Natural killer cell (primary cell): ENCODE results near the gene DGCR6L. TPM values are rescaled to one million over a fixed set of nuclear protein-coding genes. Genes with fewer than 3 reads are reported as not detected.
"Not testable (repeated sequence)": the region's sequence is repeated elsewhere in the genome, so short reads cannot be mapped to it uniquely, and the experiment has no call there.

ENCODE experiments used
- ATAC-seq, 3 donors: fragments of 150-1000 bp in 2 of 3; fragments of 200-7000 bp in 1 of 3; cut with Tn5 transposase; 1 replicate in 1 of 3; 2 replicates in 2 of 3; pipeline ENCODE4 v1.10.0; 2021; ENCODE audit warnings: mild to moderate bottlenecking in 2 of 3, moderate library complexity in 2 of 3
- DNase-seq, 2 donors: peaks; one replicate each; pipeline versions ENCODE4 v3.0.0 to v3.0.0-alpha.2; 2013 to 2021; ENCODE audit warnings: mixed read lengths in 1 of 2
- H3K27ac ChIP-seq: one replicate; pipeline ENCODE4 v1.5.1; 2013; ENCODE audit warnings: mild to moderate bottlenecking, low read length
- H3K27me3 ChIP-seq: one replicate; pipeline ENCODE4 v1.6.1; 2013; ENCODE audit warnings: low read length; ENCODE audit not compliant: control insufficient read depth, insufficient read depth
- H3K36me3 ChIP-seq: one replicate; pipeline ENCODE4 v1.6.1; 2013; ENCODE audit warnings: low read length; ENCODE audit not compliant: control insufficient read depth, insufficient read depth
- H3K4me1 ChIP-seq: one replicate; pipeline ENCODE4 v1.6.1; 2013; ENCODE audit warnings: low read length; ENCODE audit not compliant: control insufficient read depth, insufficient read depth
- H3K4me3 ChIP-seq: one replicate; pipeline ENCODE4 v1.5.1; 2013; ENCODE audit warnings: low read length
- H3K9me3 ChIP-seq: one replicate; pipeline ENCODE4 v1.6.1; 2013; ENCODE audit warnings: low read length; ENCODE audit not compliant: control insufficient read depth, insufficient read depth
- H3K27ac Mint-ChIP-seq, 2 donors: one replicate each; pipeline ENCODE4 v1.8.0; 2022; ENCODE audit warnings: mild to moderate bottlenecking in 2 of 2, mixed read lengths in 2 of 2, moderate library complexity in 1 of 2
- H3K27me3 Mint-ChIP-seq, 2 donors: one replicate each; pipeline ENCODE4 v1.8.0; 2022; ENCODE audit warnings: low read depth in 2 of 2, mixed read lengths in 2 of 2
- H3K36me3 Mint-ChIP-seq: one replicate; pipeline ENCODE4 v1.8.0; 2022; ENCODE audit warnings: mixed read lengths
- H3K4me1 Mint-ChIP-seq, 2 donors: one replicate each; pipeline ENCODE4 v1.8.0; 2022; ENCODE audit warnings: mixed read lengths in 2 of 2
- H3K4me3 Mint-ChIP-seq: one replicate; pipeline ENCODE4 v1.8.0; 2022; ENCODE audit warnings: mild to moderate bottlenecking, moderate library complexity, mixed read lengths
- H3K9me3 Mint-ChIP-seq, 2 donors: one replicate each; pipeline ENCODE4 v1.8.0; 2022; ENCODE audit warnings: mixed read lengths in 2 of 2
- CTCF ChIP-seq: fragments of 200-600 bp; IDR thresholded peaks from one replicate; pipeline ENCODE4 v1.8.0; 2022; ENCODE audit warnings: antibody characterized with exemption
- WGBS: methylation state at CpG from one replicate; pipeline ENCODE4 v1.1.7; 2013; ENCODE audit warnings: missing lambda C conversion rate; ENCODE audit not compliant: insufficient coverage; 5-methylcytosine and 5-hydroxymethylcytosine counted together
- intact Hi-C: fragments of 100-400 bp; cut with micrococcal nuclease; formaldehyde crosslinking; loops from one replicate; pipeline ENCODE4 v1.14.2; 2022
- total RNA-seq, 4 donors: library from RNA; stranded (reverse); fragments of 120-200 nt in 1 of 4; gene quantifications; one replicate each; pipeline versions ENCODE4 v1.2.3 to v1.2.4, GENCODE V29; 2013 to 2022

The DGCR6L gene
- total RNA-seq, 3 donors from 2014 or later (not counting 1 experiment from before 2014, with no cell fraction given): 20.3 to 34.3 (median 33.0) TPM

- intact Hi-C loops, H3K27me3 ChIP-seq, H3K4me3 ChIP-seq, H3K9me3 ChIP-seq, H3K36me3 ChIP-seq, H3K36me3 Mint-ChIP-seq, ATAC-seq, H3K4me1 ChIP-seq, H3K27me3 Mint-ChIP-seq, H3K27ac ChIP-seq, H3K4me3 Mint-ChIP-seq, H3K9me3 Mint-ChIP-seq, H3K27ac Mint-ChIP-seq: not testable (repeated sequence)
- DNase-seq: peak in 1 of 2 donors; percentile 0
- peaks cover 13 to 18% of the 10 kb centered on the region in 2 donors for H3K4me1 Mint-ChIP-seq
- 94% methylated on average over 1 of the region's 1 CpG for WGBS
Observed at GRCh38 chr22:20325996-20326395, 6.1 kb upstream of the DGCR6L start.

GRCh38 chr22:20324139-20324516, 4.3 kb upstream of the DGCR6L start:
- Mint-ChIP-seq H3K4me3 (no peak overlapping the region), H3K27me3 (no peaks in the 10 kb centered on the region), H3K36me3 (no peaks in the 10 kb centered on the region), H3K9me3 (no peaks in the 10 kb centered on the region), H3K4me1 (peaks cover 19 to 31% of the 10 kb centered on the region in 2 donors), H3K27ac (peak overlapping the region in 1 of 2 donors; percentile 11)
- WGBS: 72% methylated on average over 5 of the region's 5 CpGs
- no peaks in the 10 kb centered on the region for H3K36me3 ChIP-seq
- no peak for TF ChIP-seq CTCF
- no peaks in the 10 kb centered on the region for H3K27me3 ChIP-seq
- H3K4me1 ChIP-seq: peaks cover 20% of the 10 kb centered on the region
- DNase-seq: peak; percentile 11 to 64
- intact Hi-C loops: no loop called here
- H3K27ac ChIP-seq: no peak overlapping the region
- ATAC-seq: no peak
- no peak overlapping the region for H3K4me3 ChIP-seq
- H3K9me3 ChIP-seq: no peaks in the 10 kb centered on the region

GRCh38 chr22:20321552-20322211, 1.8 kb upstream of the DGCR6L start:
- Mint-ChIP-seq H3K4me1 (peaks cover 28 to 43% of the 10 kb centered on the region in 2 donors), H3K4me3 (peak overlapping the region; percentile 67), H3K27ac (peak overlapping the region; percentile 16 to 58)
- intact Hi-C loops, H3K36me3 ChIP-seq, H3K4me3 ChIP-seq, H3K27me3 Mint-ChIP-seq, H3K9me3 Mint-ChIP-seq, ATAC-seq, H3K27me3 ChIP-seq, H3K27ac ChIP-seq, H3K9me3 ChIP-seq, H3K36me3 Mint-ChIP-seq: not testable (repeated sequence)
- WGBS: 95% methylated on average over 5 of the region's 7 CpGs
- DNase-seq: peak in 1 of 2 donors; percentile 13
- H3K4me1 ChIP-seq: peaks cover 33% of the 10 kb centered on the region

GRCh38 chr22:20320659-20321551, 1.0 kb upstream of the DGCR6L start:
- H3K27ac ChIP-seq: peak overlapping the region; percentile 40
- ATAC-seq, H3K27me3 Mint-ChIP-seq, H3K36me3 ChIP-seq, H3K9me3 ChIP-seq, intact Hi-C loops, H3K9me3 Mint-ChIP-seq, H3K27me3 ChIP-seq, H3K36me3 Mint-ChIP-seq: not testable (repeated sequence)
- 53% methylated on average over 20 of the region's 20 CpGs for WGBS
- peaks cover 35% of the 10 kb centered on the region for H3K4me1 ChIP-seq
- peak overlapping the region; percentile 81 for H3K4me3 ChIP-seq
- peak overlapping the region; percentile 93 for H3K4me3 Mint-ChIP-seq
- DNase-seq: peak; percentile 20 to 24
- peaks cover 28 to 43% of the 10 kb centered on the region in 2 donors for H3K4me1 Mint-ChIP-seq
- H3K27ac Mint-ChIP-seq: peak overlapping the region; percentile 72 to 87
